Thoracic aorta (tissue), 2 donors: ENCODE data around the gene TMEM30A. TPM values are rescaled to one million over a fixed set of nuclear protein-coding genes. Genes with fewer than 3 reads are reported as not detected.

Experiments used
- ATAC-seq: fragments of 150-250 bp; one replicate; pipeline ENCODE4 v1.8.0; 2017; ENCODE audit warnings: low read depth; ENCODE audit not compliant: insufficient number of reproducible peaks, low FRiP score
- DNase-seq: peaks from one replicate; pipeline ENCODE4 v3.0.0-alpha.2; 2020; ENCODE audit warnings: low spot score
- H3K27ac ChIP-seq, 2 donors: fragments of 200-600 bp; sonication (generic); 1 replicate in 1 of 2; 2 replicates in 1 of 2; pipeline ENCODE4 v1.5.1; 2016; ENCODE audit warnings: mild to moderate bottlenecking in 2 of 2, moderate library complexity in 2 of 2
- H3K27me3 ChIP-seq: fragments of 200-600 bp; sonication (generic); replicated peaks from 2 replicates; pipeline ENCODE4 v1.6.0; 2016; ENCODE audit warnings: mild to moderate bottlenecking; ENCODE audit not compliant: insufficient read depth
- H3K36me3 ChIP-seq: fragments of 200-600 bp; sonication (generic); one replicate; pipeline ENCODE4 v1.5.1; 2016
- H3K4me1 ChIP-seq, 2 donors: fragments of 200-600 bp; sonication (generic); 1 replicate in 1 of 2; 2 replicates in 1 of 2; pipeline versions ENCODE4 v1.5.1 to v1.6.0; 2016; ENCODE audit warnings: low read depth in 2 of 2, mild to moderate bottlenecking in 1 of 2; ENCODE audit not compliant: control insufficient read depth in 1 of 2
- H3K4me3 ChIP-seq: fragments of 200-600 bp; sonication (generic); 2 replicates; pipeline ENCODE4 v1.5.1; 2016; ENCODE audit warnings: mild to moderate bottlenecking
- H3K9me3 ChIP-seq: fragments of 200-600 bp; sonication (generic); 2 replicates; pipeline ENCODE4 v1.5.1; 2016
- total RNA-seq, 2 donors: library from RNA; depleted of rRNA; stranded (reverse); fragments of >200 nt; gene quantifications; one replicate each; pipeline versions ENCODE4 v1.1.0 to v1.2.3, GENCODE V29; 2016
- TF ChIP-seq, protein P1 (sequence below): fragments of 200-600 bp; sonication (generic); IDR thresholded peaks from one replicate; pipeline ENCODE4 v1.5.1; 2019; ENCODE audit warnings: antibody characterized with exemption

TMEM30A gene
- total RNA-seq, 2 donors from 2014 or later: 112 to 123 TPM

DNA sequence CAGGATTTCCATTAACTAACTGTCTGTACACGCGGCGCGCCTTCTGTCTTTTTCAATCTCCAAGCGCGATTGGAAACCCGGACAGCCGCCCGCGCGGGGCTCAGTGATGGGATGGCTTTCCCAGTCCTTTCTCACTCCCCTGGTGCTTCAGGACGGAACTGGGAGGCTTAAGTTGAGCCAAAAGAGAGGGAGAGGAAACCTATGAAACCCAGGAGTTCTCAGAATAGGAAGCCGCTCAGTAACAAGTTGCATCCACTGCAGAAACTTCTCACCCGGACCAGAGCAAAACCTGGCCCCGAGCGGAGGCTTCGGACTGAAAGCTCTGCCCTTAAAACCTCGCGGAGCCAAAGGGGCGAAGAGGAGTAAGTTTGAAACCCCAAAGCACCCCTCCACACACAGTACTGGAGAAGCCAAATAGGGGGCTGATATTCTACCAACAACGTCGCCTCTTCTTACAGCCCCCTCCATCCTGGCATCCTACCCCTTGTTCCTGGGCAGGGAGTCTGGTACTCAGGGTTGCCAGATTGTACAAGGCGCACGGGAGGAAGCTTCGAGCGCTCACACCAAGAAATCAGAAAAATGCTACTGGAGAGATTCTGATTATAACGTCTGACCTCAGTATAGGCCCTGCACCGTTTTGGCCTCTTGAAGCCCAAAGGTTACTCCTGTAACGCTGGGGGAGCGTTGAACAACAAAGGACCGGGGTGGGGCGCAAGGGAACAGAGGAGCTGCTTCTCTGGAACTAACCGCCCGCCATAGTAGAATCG is 77.8 kb downstream of the TMEM30A start:
- H3K4me3 ChIP-seq: peak overlapping the region; percentile 85
- H3K27ac ChIP-seq: peak overlapping the region; percentile 74 to 80
- no peaks in the 10 kb centered on the region for H3K9me3 ChIP-seq
- peaks cover 6 to 31% of the 10 kb centered on the region in 2 donors for H3K4me1 ChIP-seq
- H3K27me3 ChIP-seq: no peaks in the 10 kb centered on the region
- DNase-seq (no peak), ATAC-seq (no peak)
- TF ChIP-seq, protein P1, sequence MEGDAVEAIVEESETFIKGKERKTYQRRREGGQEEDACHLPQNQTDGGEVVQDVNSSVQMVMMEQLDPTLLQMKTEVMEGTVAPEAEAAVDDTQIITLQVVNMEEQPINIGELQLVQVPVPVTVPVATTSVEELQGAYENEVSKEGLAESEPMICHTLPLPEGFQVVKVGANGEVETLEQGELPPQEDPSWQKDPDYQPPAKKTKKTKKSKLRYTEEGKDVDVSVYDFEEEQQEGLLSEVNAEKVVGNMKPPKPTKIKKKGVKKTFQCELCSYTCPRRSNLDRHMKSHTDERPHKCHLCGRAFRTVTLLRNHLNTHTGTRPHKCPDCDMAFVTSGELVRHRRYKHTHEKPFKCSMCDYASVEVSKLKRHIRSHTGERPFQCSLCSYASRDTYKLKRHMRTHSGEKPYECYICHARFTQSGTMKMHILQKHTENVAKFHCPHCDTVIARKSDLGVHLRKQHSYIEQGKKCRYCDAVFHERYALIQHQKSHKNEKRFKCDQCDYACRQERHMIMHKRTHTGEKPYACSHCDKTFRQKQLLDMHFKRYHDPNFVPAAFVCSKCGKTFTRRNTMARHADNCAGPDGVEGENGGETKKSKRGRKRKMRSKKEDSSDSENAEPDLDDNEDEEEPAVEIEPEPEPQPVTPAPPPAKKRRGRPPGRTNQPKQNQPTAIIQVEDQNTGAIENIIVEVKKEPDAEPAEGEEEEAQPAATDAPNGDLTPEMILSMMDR: no peak
- H3K36me3 ChIP-seq: no peaks in the 10 kb centered on the region

DNA sequence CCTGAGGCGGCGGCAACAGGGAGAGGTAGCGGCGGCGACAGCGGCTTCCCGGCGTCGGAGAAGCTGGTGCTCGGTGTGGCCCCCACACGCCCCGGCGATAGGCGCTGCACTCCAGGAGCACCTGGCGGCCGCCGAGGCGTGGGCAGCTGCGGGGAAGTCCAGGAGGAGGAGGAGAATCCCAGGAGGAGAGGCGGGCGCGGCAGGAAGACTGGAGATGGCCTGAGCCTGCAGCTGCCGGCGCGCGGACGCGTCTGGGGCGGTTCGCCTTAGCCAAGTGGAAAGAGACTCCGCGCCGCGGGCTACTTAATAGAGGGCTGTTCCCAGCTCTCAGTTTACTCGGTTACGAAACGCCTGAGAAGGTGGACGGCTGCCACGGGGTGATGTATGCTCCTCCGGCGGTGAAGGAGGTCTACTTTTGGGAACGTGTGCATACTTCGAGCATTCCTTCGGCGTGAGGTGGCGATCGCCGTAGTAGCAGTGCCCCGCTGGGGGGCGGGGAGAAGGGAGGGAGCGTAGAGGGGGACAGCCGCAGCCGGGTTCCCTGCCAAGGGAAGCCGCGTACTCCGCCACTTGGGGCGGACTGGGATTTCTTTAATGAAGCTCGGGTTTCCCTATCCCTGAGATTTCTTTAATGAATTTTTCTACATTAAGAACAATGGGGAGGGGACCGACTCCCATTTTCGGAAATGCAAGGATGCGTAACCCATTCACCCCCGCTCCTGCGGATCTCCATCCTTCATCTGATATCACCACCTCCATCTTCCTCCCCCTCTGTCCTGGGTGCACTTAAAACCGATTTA is 78.6 kb downstream of the TMEM30A start, which contains the start of gene COL12A1:
TSS of gene COL12A1 (minus strand) at position 278 of the 800 bp plus-strand sequence. CDS start 3,261 bp downstream, outside the sequence.
- ATAC-seq: peak; percentile 67
- peak within 1 kb of the TSS; percentile 74 to 80 for H3K27ac ChIP-seq
- H3K27me3 ChIP-seq: no peaks in the 10 kb centered on the region
- peaks cover 9 to 30% of the 10 kb centered on the region in 2 donors for H3K4me1 ChIP-seq
- TF ChIP-seq, protein P1: peak; percentile 24
- no peaks in the 10 kb centered on the region for H3K9me3 ChIP-seq
- H3K36me3 ChIP-seq: no peaks in the 10 kb centered on the region
- DNase-seq: peak; percentile 75
- peak within 1 kb of the TSS; percentile 85 for H3K4me3 ChIP-seq

DNA sequence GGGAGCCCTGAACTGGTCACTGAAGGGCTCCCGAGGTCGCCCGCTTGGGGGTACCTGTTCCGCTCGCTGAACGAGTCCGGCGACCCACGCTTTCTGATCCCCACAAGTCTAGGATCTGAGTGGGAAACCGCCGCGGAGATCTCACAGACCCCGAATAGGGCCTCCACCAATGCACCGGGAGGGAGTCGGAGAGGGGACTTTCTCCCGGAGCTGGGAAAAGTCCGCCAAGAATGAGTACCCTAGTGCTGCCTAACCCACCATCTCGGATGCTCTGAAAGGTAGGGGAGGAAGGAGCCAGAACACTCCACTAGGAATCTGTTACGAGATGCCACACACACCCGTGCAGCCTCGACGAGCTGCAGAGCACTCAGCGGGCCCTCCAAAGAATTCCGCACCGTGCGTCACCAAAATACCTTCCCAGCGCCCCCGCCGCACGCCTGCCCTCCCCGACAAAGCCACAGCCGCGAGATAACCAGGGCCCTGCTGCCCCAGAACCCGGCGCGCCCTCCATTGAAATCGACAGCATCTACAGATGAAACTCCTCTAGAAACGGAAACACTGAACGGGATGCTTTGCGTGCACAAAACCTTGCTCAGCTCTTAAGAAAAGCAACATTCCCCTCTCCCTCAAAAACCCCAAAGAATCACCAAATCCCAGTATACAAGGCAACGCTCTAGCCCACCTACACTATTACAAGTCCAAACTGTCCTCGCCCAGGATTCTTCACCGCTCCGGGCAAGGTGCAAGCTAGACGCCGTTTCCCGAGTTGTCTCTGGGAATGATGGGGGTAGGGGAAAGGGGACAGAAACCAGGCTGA is 79.4 kb downstream of the TMEM30A start:
- ATAC-seq: no peak
- peaks cover 12 to 29% of the 10 kb centered on the region in 2 donors for H3K4me1 ChIP-seq

DNA sequence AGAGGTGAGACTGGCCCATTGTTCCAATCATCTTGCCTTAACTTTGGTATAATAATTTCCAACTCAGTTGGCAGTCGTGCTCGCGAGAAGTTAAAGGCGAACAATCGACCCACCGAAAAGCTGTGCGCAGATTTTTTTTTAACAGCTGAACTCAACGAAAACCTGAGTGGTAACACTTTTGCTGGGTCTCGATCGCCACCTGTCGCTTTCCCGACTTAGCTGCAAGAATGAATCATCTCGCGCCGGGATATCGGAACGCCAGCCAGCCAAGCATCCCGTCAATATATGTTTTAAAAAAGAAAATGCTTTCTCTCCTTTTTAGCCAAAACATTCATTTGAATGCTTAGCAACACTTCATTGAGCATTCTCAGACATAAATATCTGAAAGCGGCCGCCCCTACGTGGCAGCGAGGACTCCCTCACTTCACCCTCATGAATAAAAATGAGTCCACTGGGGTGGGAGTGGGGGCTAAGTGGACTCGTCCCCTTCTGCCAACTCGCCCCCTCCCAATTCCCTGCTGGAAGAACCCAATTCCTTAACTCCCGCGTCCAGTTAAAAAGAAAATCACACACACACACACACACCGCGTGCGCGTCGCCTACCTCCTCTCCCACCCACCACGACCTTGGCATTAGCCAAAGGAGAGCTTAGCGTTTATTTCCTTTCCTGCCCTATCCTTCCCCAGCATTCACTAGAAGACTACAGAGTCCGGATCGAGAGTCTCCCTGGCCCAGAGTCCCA is 80.2 kb downstream of the TMEM30A start:
- peak; percentile 35 for ATAC-seq

More for the DNA sequence above, 79.4 kb downstream of the TMEM30A start:
- no peak for DNase-seq
- Histone ChIP-seq H3K9me3 (no peaks in the 10 kb centered on the region), H3K27me3 (no peaks in the 10 kb centered on the region), H3K4me3 (peak overlapping the region; percentile 85), H3K27ac (peak overlapping the region; percentile 74 to 80), H3K36me3 (no peaks in the 10 kb centered on the region)
- TF ChIP-seq, protein P1: no peak

More for the DNA sequence above, 80.2 kb downstream of the TMEM30A start:
- TF ChIP-seq, protein P1: peak; percentile 61
- Histone ChIP-seq H3K27ac (peak overlapping the region; percentile 74 to 80), H3K27me3 (no peaks in the 10 kb centered on the region), H3K4me1 (peaks cover 14 to 34% of the 10 kb centered on the region in 2 donors), H3K36me3 (no peaks in the 10 kb centered on the region), H3K4me3 (peak overlapping the region; percentile 85), H3K9me3 (no peaks in the 10 kb centered on the region)
- no peak for DNase-seq
